Psoas muscle (tissue), 8 donors: ENCODE data around the gene CHD8. TPM values are rescaled to one million over a fixed set of nuclear protein-coding genes. Genes with fewer than 3 reads are reported as not detected.
"Not testable (repeated sequence)": the region's sequence is repeated elsewhere in the genome, so short reads cannot be mapped to it uniquely, and the experiment has no call there.

ENCODE experiments used
- ATAC-seq, 4 donors: fragments of 200-7000 bp; cut with Tn5 transposase; one replicate each; pipeline ENCODE4 v1.9.1; 2020; ENCODE audit warnings: moderate library complexity in 3 of 4, mild to moderate bottlenecking in 2 of 4
- DNase-seq, 2 donors: peaks; one replicate each; pipeline ENCODE4 v3.0.0-alpha.2; 2020
- H3K27ac ChIP-seq: fragments of 200-600 bp; one replicate; pipeline ENCODE4 v1.8.0; 2022
- H3K27me3 ChIP-seq, 3 donors: fragments of 200-600 bp in 1 of 3; one replicate each; pipeline versions ENCODE4 v1.6.1 to v1.8.0; 2013 to 2022; ENCODE audit warnings: low read length in 2 of 3, mild to moderate bottlenecking in 2 of 3, moderate library complexity in 1 of 3; ENCODE audit not compliant: insufficient read depth in 3 of 3
- H3K36me3 ChIP-seq, 2 donors: fragments of 200-600 bp in 1 of 2; one replicate each; pipeline versions ENCODE4 v1.6.1 to v1.8.0; 2013 to 2022; ENCODE audit warnings: low read depth in 1 of 2, mild to moderate bottlenecking in 1 of 2, moderate library complexity in 1 of 2; ENCODE audit not compliant: insufficient read depth in 1 of 2
- H3K4me1 ChIP-seq: fragments of 200-600 bp; one replicate; pipeline ENCODE4 v1.8.0; 2022
- H3K4me3 ChIP-seq: fragments of 200-600 bp; one replicate; pipeline ENCODE4 v1.8.0; 2022; ENCODE audit warnings: mild to moderate bottlenecking
- H3K9me3 ChIP-seq: fragments of 200-600 bp; one replicate; pipeline ENCODE4 v1.8.0; 2022
- CTCF ChIP-seq: fragments of 200-600 bp; IDR thresholded peaks from one replicate; pipeline ENCODE4 v1.8.0; 2022; ENCODE audit warnings: antibody characterized with exemption
- WGBS, 3 donors: extraction: QIAGEN DNeasy Blood & Tissue Kit; methylation state at CpG; one replicate each; pipeline versions ENCODE4 v1.1.6 to v1.1.7; 2013; 5-methylcytosine and 5-hydroxymethylcytosine counted together
- intact Hi-C, 2 donors: fragments of 100-400 bp; cut with DNase I; formaldehyde crosslinking; loops; one replicate each; pipeline versions ENCODE4 v1.11.0 to v1.14.2; 2022
- polyA plus RNA-seq, 3 donors: library from polyadenylated mRNA; stranded (reverse); fragments of 200-250 nt; gene quantifications; one replicate each; pipeline ENCODE4 v1.2.3, GENCODE V29; 2013
- total RNA-seq, 4 donors: library from RNA; stranded (reverse); fragmentation: NEBNext Ultra II Directional in 2 of 4; extraction: Animal tissue kit (Norgen Biotek cat#: 25700) in 2 of 4; gene quantifications; one replicate each; pipeline versions ENCODE4 v1.2.1 to v1.2.4, GENCODE V29; 2021 to 2023
- donor health status: healthy with polysubstance abuse.
- donor health status: DM: no; HTN: no; CAD: no; lungs with moderate emphysema.
- donor health status: Bipolar disorder and iron deficiency.
- donor health status: healthy.
- donor health status: DM: yes; HTN: yes; CAD: no.
- donor health status: DM: no; HTN: no; CAD: no.
- donor health status: DM: no; HTN: no; CAD: no.
- donor health status: DM: yes; HTN: yes; CAD: no.

CHD8 gene
- total and polyA plus RNA-seq, 7 donors: 11.5 to 40.1 (median 27.1) TPM

- no peaks in the 10 kb centered on the region for H3K27me3 ChIP-seq
- ATAC-seq: peak; percentile 40 to 66 (median 45)
- peak overlapping the region; percentile 82 for H3K4me3 ChIP-seq
- 0 to 1% (median 1%) methylated on average over 39 of the region's 39 CpGs for WGBS, 3 donors
- no peak for TF ChIP-seq CTCF
- H3K36me3 ChIP-seq: peaks cover 0 to 31% of the 10 kb centered on the region in 2 donors
- intact Hi-C loops: loop anchor here (5.0 to 10.0 kb wide), 4 partner anchors 92 to 148 kb away; partner anchors contain the start of genes RAB2B (in 2 of the 2), TOX4 (in 2 of the 2) and HNRNPC (in 1 of the 2)
- peak; percentile 44 to 70 for DNase-seq
- H3K27ac ChIP-seq: peak overlapping the region; percentile 90
- peaks cover 25% of the 10 kb centered on the region for H3K4me1 ChIP-seq
- no peaks in the 10 kb centered on the region for H3K9me3 ChIP-seq
These were observed 72.8 kb downstream of the CHD8 start for GRCh38 chr14:21382886-21383847.

GRCh38 chr14:21382095-21382494, 73.8 kb downstream of the CHD8 start:
- intact Hi-C loops: loop anchor here (5.0 to 10.0 kb wide), 4 partner anchors 93 to 147 kb away; partner anchors contain the start of genes RAB2B (in 2 of the 2), TOX4 (in 2 of the 2) and HNRNPC (in 1 of the 2)
- Histone ChIP-seq H3K9me3 (no peaks in the 10 kb centered on the region), H3K27ac (no peak overlapping the region), H3K27me3 (no peaks in the 10 kb centered on the region), H3K4me3 (peak overlapping the region; percentile 82), H3K4me1 (peaks cover 25% of the 10 kb centered on the region), H3K36me3 (peaks cover 0 to 27% of the 10 kb centered on the region in 2 donors)
- ATAC-seq (no peak), DNase-seq (no peak)
- TF ChIP-seq CTCF: no peak

GRCh38 chr14:21379338-21379737, 76.6 kb downstream of the CHD8 start:
- H3K27me3 ChIP-seq: no peaks in the 10 kb centered on the region
- ATAC-seq (no peak), DNase-seq (no peak)
- intact Hi-C loops: no loop called here
- H3K4me1 ChIP-seq: peaks cover 20% of the 10 kb centered on the region
- H3K27ac ChIP-seq: no peak overlapping the region
- no peaks in the 10 kb centered on the region for H3K9me3 ChIP-seq
- H3K4me3 ChIP-seq: no peak overlapping the region
- no peak for TF ChIP-seq CTCF
- H3K36me3 ChIP-seq: peaks cover 0 to 18% of the 10 kb centered on the region in 2 donors
- 84 to 91% (median 85%) methylated on average over 6 of the region's 6 CpGs for WGBS, 3 donors

GRCh38 chr14:21373980-21374379, 81.9 kb downstream of the CHD8 start:
- H3K27me3 ChIP-seq: no peaks in the 10 kb centered on the region
- no peaks in the 10 kb centered on the region for H3K9me3 ChIP-seq
- intact Hi-C loops: no loop called here
- ATAC-seq: no peak
- H3K27ac ChIP-seq: no peak overlapping the region
- no peak overlapping the region for H3K4me3 ChIP-seq
- 90 to 100% (median 93%) methylated on average over 1 of the region's 1 CpG for WGBS, 3 donors
- TF ChIP-seq CTCF: no peak
- H3K36me3 ChIP-seq: peaks cover 3 to 61% of the 10 kb centered on the region in 2 donors
- H3K4me1 ChIP-seq: no peaks in the 10 kb centered on the region
- DNase-seq: no peak

- H3K27me3 ChIP-seq, H3K4me1 ChIP-seq, H3K9me3 ChIP-seq, H3K4me3 ChIP-seq, ATAC-seq, DNase-seq, intact Hi-C loops, H3K27ac ChIP-seq: not testable (repeated sequence)
- H3K36me3 ChIP-seq: peaks cover 5 to 71% of the 10 kb centered on the region in 2 donors
- WGBS, 3 donors: 88 to 96% (median 95%) methylated on average over 1 of the region's 1 CpG
These were observed 83.1 kb downstream of the CHD8 start for GRCh38 chr14:21372814-21373213.
